ENCODE measurements around the gene MX2. TPM values are rescaled to one million over a fixed set of nuclear protein-coding genes. Genes with fewer than 3 reads are reported as not detected.
A peak's percentile ranks its signal among the peaks of the same experiment; 100 is the strongest.

Gene MX2
- total and polyA plus RNA-seq, 2 of the 4 experiments (the other 2 are of a cell fraction) = 0.53 to 0.54 TPM

GRCh38 chr21:41358193-41359166 is 3.3 kb upstream of the MX2 start:
- Histone ChIP-seq H2BK15ac (ENCODE audit: low read depth, low read length) (no peak overlapping the region), H2BK5ac (ENCODE audit: low read depth, low read length, poor library complexity, severe bottlenecking) (no peak overlapping the region), H4K20me1 (ENCODE audit: insufficient read depth, low read length) (no peaks in the 10 kb centered on the region), H2BK120ac (ENCODE audit: low read depth, low read length) (no peak overlapping the region), H3K79me1 (ENCODE audit: low read depth in 1 of 2, low read length in 2 of 2) (no peaks in the 10 kb centered on the region), H4K5ac (ENCODE audit: low read depth, low read length) (no peak overlapping the region), H2BK20ac (ENCODE audit: low read depth, low read length) (no peak overlapping the region), H3K36me3 (ENCODE audit: control insufficient read depth, insufficient read depth, low read length) (no peaks in the 10 kb centered on the region), H3K14ac (replicated peaks; ENCODE audit: low read depth, low read length) (no peak overlapping the region), H3K9me3 (ENCODE audit: control insufficient read depth, insufficient read depth, low read length) (no peaks in the 10 kb centered on the region), H3K4me1 (ENCODE audit: control insufficient read depth, insufficient read depth, low read length) (peaks cover 4% of the 10 kb centered on the region; the same call in 1 of the 2 replicates), H3K18ac (ENCODE audit: low read depth, low read length) (no peak overlapping the region), H4K91ac (ENCODE audit: insufficient read depth, low read depth, low read length) (no peak overlapping the region), H3K56ac (ENCODE audit: extremely low read depth, insufficient read depth, low read length) (no peak overlapping the region), H2AK5ac (ENCODE audit: low read depth, low read length) (no peak overlapping the region), H3K4me3 (ENCODE audit: insufficient read depth, low read depth, low read length) (no peak overlapping the region), H2AFZ (replicated peaks; ENCODE audit: low read length, poor library complexity) (peak overlapping the region; percentile 11), H3K27me3 (ENCODE audit: control insufficient read depth, insufficient read depth, low read length) (peaks cover 5% of the 10 kb centered on the region), H3K9me1 (ENCODE audit: insufficient read depth, low read length) (no peaks in the 10 kb centered on the region; the same call in 1 of the 2 replicates), H3K23ac (ENCODE audit: low read depth, low read length) (no peak overlapping the region), H3K4ac (ENCODE audit: low read depth, low read length) (no peak overlapping the region), H3K4me2 (ENCODE audit: low read depth, low read length) (no peak overlapping the region), H4K8ac (ENCODE audit: low read depth in 2 of 2, low read length in 2 of 2) (no peak overlapping the region), H3K9ac (ENCODE audit: low read depth, low read length) (no peak overlapping the region), H3K27ac (ENCODE audit: insufficient read depth, low read length) (no peak overlapping the region), H2AK9ac (replicated peaks; ENCODE audit: low read depth, low read length, poor library complexity) (no peak overlapping the region)
- intact Hi-C loops (cut with micrococcal nuclease) (no loop called here), in situ Hi-C loops (cut with MboI; ENCODE audit: low sequenced_read_pairs) (no loop called here), dilution Hi-C loops (cut with HindIII; ENCODE audit: low sequenced_read_pairs, unreplicated experiment) (no loop called here)
- BruUV-seq (replicated peaks) = no TSS peak
- ATAC-seq (ENCODE audit: low read depth) (no peak), DNase-seq (no peak)
- 67% methylated on average over 1 of the region's 9 CpGs; no CpG with 5 or more reads in 1 of the 2 experiments for WGBS, 2 experiments (ENCODE audit: extremely low coverage in 2 of 2, insufficient read length in 1 of 2)
- no peak for TF ChIP-seq MAZ (IDR thresholded peaks at IDR 0.05; ENCODE audit: borderline replicate concordance, low read depth, low read length)
- TF ChIP-seq BHLHE40 (IDR thresholded peaks at IDR 0.05; ENCODE audit: low read depth, low read length) = no peak
- TF ChIP-seq MAFK (IDR thresholded peaks at IDR 0.05; ENCODE audit: low read depth, low read length) = no peak
- no peak for TF ChIP-seq RFX5 (IDR thresholded peaks at IDR 0.05; ENCODE audit: low read depth, low read length)
- TF ChIP-seq MXI1 (IDR thresholded peaks at IDR 0.05; ENCODE audit: borderline replicate concordance, low read depth, low read length) = no peak
- no peak for TF ChIP-seq ELK1 (IDR thresholded peaks at IDR 0.05; ENCODE audit: borderline replicate concordance, low read depth, low read length)
- no peak for TF ChIP-seq FOS (IDR thresholded peaks at IDR 0.05; ENCODE audit: low read depth, low read length)
- no peak for TF ChIP-seq CEBPB (IDR thresholded peaks at IDR 0.05; ENCODE audit: low read depth, low read length)
- no peak for TF ChIP-seq NFE2L2 (IDR thresholded peaks at IDR 0.05; ENCODE audit: low read depth, low read length)
- no peak for TF ChIP-seq RCOR1 (IDR thresholded peaks at IDR 0.05; ENCODE audit: insufficient replicate concordance, low read length)
- no peak for TF ChIP-seq RAD21 (IDR thresholded peaks at IDR 0.05; ENCODE audit: low read length)
- TF ChIP-seq POLR2A (IDR thresholded peaks at IDR 0.05; ENCODE audit: low read depth, low read length) = no peak
- ChIA-PET POLR2A (ENCODE audit: unreplicated experiment) (no interaction called here), CTCF (no interaction called here)
